ENCODE results near the gene KRTAP1-5.
"Not testable (repeated sequence)": the region's sequence is repeated elsewhere in the genome, so short reads cannot be mapped to it uniquely, and the experiment has no call there.

GRCh38 chr17:41034346-41034935, 7.4 kb upstream of the KRTAP1-5 start, which contains the start of gene KRTAP1-3:
- TF ChIP-seq, protein P1, sequence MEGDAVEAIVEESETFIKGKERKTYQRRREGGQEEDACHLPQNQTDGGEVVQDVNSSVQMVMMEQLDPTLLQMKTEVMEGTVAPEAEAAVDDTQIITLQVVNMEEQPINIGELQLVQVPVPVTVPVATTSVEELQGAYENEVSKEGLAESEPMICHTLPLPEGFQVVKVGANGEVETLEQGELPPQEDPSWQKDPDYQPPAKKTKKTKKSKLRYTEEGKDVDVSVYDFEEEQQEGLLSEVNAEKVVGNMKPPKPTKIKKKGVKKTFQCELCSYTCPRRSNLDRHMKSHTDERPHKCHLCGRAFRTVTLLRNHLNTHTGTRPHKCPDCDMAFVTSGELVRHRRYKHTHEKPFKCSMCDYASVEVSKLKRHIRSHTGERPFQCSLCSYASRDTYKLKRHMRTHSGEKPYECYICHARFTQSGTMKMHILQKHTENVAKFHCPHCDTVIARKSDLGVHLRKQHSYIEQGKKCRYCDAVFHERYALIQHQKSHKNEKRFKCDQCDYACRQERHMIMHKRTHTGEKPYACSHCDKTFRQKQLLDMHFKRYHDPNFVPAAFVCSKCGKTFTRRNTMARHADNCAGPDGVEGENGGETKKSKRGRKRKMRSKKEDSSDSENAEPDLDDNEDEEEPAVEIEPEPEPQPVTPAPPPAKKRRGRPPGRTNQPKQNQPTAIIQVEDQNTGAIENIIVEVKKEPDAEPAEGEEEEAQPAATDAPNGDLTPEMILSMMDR (IDR thresholded peaks at IDR 0.05), result not testable (repeated sequence)
- not testable (repeated sequence) for TF ChIP-seq POLR2A (IDR thresholded peaks at IDR 0.05)

All from adrenal gland (tissue), 5 donors.